Measurements from ENCODE around the gene SEMA4A. TPM values are rescaled to one million over a fixed set of nuclear protein-coding genes. Genes with fewer than 3 reads are reported as not detected.

The SEMA4A gene
- total RNA-seq, 1 donor from 2014 or later, result 7.0 TPM

DNA sequence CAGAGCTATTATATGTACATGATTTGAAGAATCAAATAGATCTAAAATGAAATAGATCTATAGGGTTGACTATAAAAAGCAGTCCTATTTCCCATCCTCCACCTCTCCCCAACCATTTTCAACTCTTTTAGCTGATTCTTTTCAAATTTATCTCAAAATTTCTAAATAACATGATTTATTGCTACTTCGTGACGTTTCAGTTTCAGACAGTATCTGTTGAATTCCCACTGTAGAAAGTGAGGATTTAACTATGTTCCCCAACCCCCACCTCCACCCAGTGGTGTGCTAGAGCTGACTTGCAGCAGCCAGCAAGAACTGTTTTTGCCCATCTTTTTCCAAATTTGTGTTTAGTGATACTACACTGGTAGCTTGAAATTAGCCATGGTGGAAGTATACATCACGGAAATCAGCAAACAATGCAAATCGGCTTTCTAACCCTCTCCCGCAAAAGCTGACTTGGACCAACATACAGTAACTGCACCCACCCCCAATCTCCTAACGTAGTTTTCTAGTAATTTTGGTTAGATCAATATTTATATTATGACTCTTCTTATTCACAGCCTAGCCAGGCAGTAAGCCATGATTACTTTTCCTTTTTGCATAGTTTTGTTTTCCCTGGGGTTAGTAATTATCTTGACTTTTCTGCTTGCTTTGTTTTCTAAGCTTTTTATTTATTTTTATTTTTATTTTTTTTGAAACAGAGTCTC lies 10.9 kb downstream of the SEMA4A start:
- ChIA-PET CTCF (interaction anchor here (1.3 to 1.4 kb wide), 2 partner anchors 16 to 61 kb away, joined by 3 to 4 read pairs; no protein-coding TSS in a partner anchor), POLR2A (interaction anchor here (1.8 kb wide), 1 partner anchor 10 kb away, joined by 12 read pairs; no protein-coding TSS in a partner anchor)
- Mint-ChIP-seq H3K4me3 (no peak overlapping the region), H3K27me3 (peaks cover 10% of the 10 kb centered on the region), H3K36me3 (ENCODE audit: low read depth) (peaks cover 7% of the 10 kb centered on the region), H3K27ac (no peak overlapping the region), H3K9me3 (peaks cover 2% of the 10 kb centered on the region), H3K4me1 (peaks cover 26% of the 10 kb centered on the region)
- intact Hi-C loops (cut with micrococcal nuclease), result no loop called here
- ATAC-seq (ENCODE audit: low read depth) (no peak), DNase-seq (no peak)
- TF ChIP-seq, protein P1, sequence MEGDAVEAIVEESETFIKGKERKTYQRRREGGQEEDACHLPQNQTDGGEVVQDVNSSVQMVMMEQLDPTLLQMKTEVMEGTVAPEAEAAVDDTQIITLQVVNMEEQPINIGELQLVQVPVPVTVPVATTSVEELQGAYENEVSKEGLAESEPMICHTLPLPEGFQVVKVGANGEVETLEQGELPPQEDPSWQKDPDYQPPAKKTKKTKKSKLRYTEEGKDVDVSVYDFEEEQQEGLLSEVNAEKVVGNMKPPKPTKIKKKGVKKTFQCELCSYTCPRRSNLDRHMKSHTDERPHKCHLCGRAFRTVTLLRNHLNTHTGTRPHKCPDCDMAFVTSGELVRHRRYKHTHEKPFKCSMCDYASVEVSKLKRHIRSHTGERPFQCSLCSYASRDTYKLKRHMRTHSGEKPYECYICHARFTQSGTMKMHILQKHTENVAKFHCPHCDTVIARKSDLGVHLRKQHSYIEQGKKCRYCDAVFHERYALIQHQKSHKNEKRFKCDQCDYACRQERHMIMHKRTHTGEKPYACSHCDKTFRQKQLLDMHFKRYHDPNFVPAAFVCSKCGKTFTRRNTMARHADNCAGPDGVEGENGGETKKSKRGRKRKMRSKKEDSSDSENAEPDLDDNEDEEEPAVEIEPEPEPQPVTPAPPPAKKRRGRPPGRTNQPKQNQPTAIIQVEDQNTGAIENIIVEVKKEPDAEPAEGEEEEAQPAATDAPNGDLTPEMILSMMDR (IDR thresholded peaks at IDR 0.05), result no peak

DNA sequence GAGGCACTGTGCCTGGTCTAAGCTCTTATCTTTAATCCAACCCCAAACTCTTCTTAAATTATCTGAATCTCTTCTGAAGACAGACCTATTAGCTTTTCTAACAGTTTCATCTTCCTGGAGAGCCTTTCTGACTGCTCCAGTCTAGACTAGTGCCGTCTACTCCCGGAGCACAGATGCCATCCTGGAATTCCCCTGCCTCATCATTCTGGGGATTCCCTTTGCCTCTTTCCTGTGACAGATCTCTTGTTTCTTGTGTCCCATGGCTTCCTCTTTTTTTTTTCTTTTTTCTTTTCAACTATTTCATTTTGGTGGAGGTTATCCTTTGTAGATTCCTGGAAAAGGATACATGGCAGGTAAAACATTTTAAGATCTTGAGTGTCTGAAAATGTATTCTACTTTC lies 11.7 kb downstream of the SEMA4A start:
- Mint-ChIP-seq H3K27me3 (peaks cover 4% of the 10 kb centered on the region), H3K36me3 (ENCODE audit: low read depth) (peaks cover 7% of the 10 kb centered on the region), H3K4me3 (peak overlapping the region; percentile 38), H3K27ac (peak overlapping the region; percentile 59), H3K9me3 (peaks cover 2% of the 10 kb centered on the region), H3K4me1 (peaks cover 22% of the 10 kb centered on the region)
- intact Hi-C loops (cut with micrococcal nuclease), result no loop called here
- ATAC-seq (ENCODE audit: low read depth) (no peak), DNase-seq (no peak)
- TF ChIP-seq, protein P1 (IDR thresholded peaks at IDR 0.05), result no peak
- ChIA-PET POLR2A (interaction anchor here (1.8 kb wide), 1 partner anchor 10 kb away, joined by 12 read pairs; no protein-coding TSS in a partner anchor), CTCF (interaction anchor here (1.3 to 1.4 kb wide), 2 partner anchors 17 to 60 kb away, joined by 3 to 4 read pairs; no protein-coding TSS in a partner anchor)

DNA sequence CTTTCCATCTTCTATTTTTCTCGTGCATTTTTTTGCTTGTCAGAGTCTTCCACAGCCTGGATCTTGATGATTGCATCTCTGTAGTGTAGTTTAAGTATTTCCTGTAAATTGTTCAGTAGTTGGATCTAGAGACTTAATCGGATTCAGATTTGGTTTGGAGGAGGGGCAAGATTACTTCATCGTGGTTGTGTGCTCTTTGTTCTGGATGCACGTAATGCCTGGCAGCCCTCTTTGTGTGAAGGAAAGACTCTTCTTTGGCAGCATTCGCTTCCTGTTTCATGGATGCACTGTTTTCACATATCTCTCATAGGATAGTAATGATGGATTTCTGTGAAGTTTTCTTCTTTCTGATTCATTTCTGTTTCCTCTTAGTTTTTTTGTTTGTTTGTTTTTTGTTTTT lies 14.2 kb downstream of the SEMA4A start:
- DNase-seq (no peak), ATAC-seq (ENCODE audit: low read depth) (no peak)
- ChIA-PET CTCF (no interaction called here), POLR2A (no interaction called here)
- TF ChIP-seq, protein P1 (IDR thresholded peaks at IDR 0.05), result no peak
- Mint-ChIP-seq H3K9me3 (peaks cover 2% of the 10 kb centered on the region), H3K27ac (no peak overlapping the region), H3K4me1 (peaks cover 9% of the 10 kb centered on the region), H3K36me3 (ENCODE audit: low read depth) (peaks cover 7% of the 10 kb centered on the region), H3K27me3 (no peaks in the 10 kb centered on the region), H3K4me3 (no peak overlapping the region)
- intact Hi-C loops (cut with micrococcal nuclease), result no loop called here

DNA sequence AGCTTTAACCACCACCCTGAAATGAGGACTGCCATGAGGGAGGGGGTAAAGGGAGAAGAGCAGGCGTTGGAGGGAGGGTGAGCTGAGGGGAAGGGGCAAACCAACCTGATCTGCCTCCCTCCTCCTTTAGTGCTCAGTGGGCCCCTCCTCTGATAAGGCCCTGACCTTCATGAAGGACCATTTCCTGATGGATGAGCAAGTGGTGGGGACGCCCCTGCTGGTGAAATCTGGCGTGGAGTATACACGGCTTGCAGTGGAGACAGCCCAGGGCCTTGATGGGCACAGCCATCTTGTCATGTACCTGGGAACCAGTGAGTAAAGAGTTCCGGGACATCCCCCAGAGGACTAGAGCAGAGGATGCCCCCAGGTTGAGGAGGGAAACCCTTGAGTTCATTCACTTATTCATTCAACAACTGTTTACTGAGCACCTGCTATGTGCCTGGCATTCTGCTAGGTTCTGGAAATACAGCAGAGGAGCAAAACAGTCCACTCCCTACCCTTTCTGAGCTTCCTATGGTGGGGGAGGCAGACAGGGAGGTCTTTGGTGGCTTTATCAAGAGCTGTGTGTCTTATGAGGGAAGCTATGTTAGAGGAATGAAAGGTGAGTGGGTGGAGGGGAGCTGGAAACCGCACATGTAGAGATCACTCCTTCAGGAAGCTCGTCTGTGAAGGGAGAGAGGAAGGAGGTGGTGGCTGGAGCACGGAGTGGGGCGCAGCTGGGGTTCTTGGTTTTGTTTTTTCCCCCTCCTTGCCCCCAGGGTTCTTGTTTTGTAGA lies 19.5 kb downstream of the SEMA4A start:
- no peak for ATAC-seq (ENCODE audit: low read depth)
- peak overlapping the region; percentile 4 for H3K27ac Mint-ChIP-seq
- ChIA-PET POLR2A (no interaction called here), CTCF (no interaction called here)
- H3K36me3 Mint-ChIP-seq (ENCODE audit: low read depth), result peaks cover 24% of the 10 kb centered on the region
- TF ChIP-seq, protein P1 (IDR thresholded peaks at IDR 0.05), result no peak
- no peak overlapping the region for H3K4me3 Mint-ChIP-seq
- intact Hi-C loops (cut with micrococcal nuclease), result no loop called here
- no peaks in the 10 kb centered on the region for H3K4me1 Mint-ChIP-seq
- no peaks in the 10 kb centered on the region for H3K9me3 Mint-ChIP-seq
- DNase-seq, result no peak
- H3K27me3 Mint-ChIP-seq, result no peaks in the 10 kb centered on the region

DNA sequence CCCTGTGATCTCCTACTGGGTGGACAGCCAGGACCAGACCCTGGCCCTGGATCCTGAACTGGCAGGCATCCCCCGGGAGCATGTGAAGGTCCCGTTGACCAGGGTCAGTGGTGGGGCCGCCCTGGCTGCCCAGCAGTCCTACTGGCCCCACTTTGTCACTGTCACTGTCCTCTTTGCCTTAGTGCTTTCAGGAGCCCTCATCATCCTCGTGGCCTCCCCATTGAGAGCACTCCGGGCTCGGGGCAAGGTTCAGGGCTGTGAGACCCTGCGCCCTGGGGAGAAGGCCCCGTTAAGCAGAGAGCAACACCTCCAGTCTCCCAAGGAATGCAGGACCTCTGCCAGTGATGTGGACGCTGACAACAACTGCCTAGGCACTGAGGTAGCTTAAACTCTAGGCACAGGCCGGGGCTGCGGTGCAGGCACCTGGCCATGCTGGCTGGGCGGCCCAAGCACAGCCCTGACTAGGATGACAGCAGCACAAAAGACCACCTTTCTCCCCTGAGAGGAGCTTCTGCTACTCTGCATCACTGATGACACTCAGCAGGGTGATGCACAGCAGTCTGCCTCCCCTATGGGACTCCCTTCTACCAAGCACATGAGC lies 23.3 kb downstream of the SEMA4A start:
- intact Hi-C loops (cut with micrococcal nuclease), result no loop called here
- TF ChIP-seq, protein P1 (IDR thresholded peaks at IDR 0.05), result no peak
- no peak for ATAC-seq (ENCODE audit: low read depth)
- POLR2A ChIA-PET, result interaction anchor here (1.7 kb wide), 1 partner anchor 18 kb away, joined by 7 read pairs; the partner anchor contains the start of gene SLC25A44
- Mint-ChIP-seq H3K27ac (no peak overlapping the region), H3K27me3 (no peaks in the 10 kb centered on the region), H3K4me1 (no peaks in the 10 kb centered on the region), H3K36me3 (ENCODE audit: low read depth) (peaks cover 26% of the 10 kb centered on the region), H3K4me3 (no peak overlapping the region), H3K9me3 (no peaks in the 10 kb centered on the region)
- CTCF ChIA-PET, result no interaction called here
- DNase-seq, result no peak
